ENCODE measurements around the gene DPP3. TPM values are rescaled to one million over a fixed set of nuclear protein-coding genes. Genes with fewer than 3 reads are reported as not detected.

The DPP3 gene
- total and polyA plus RNA-seq, 2 of the 4 experiments (the other 2 are of a cell fraction), result 51.8 to 66.3 TPM

- TF ChIP-seq ELK1 (IDR thresholded peaks at IDR 0.05; ENCODE audit: borderline replicate concordance, low read depth, low read length), result no peak
- TF ChIP-seq RAD21 (IDR thresholded peaks at IDR 0.05; ENCODE audit: low read length), result peak; percentile 59
- no peak for TF ChIP-seq BHLHE40 (IDR thresholded peaks at IDR 0.05; ENCODE audit: low read depth, low read length)
- no peak for TF ChIP-seq MXI1 (IDR thresholded peaks at IDR 0.05; ENCODE audit: borderline replicate concordance, low read depth, low read length)
- TF ChIP-seq POLR2A (IDR thresholded peaks at IDR 0.05; ENCODE audit: low read depth, low read length), result no peak
- no peak for TF ChIP-seq FOS (IDR thresholded peaks at IDR 0.05; ENCODE audit: low read depth, low read length)
Observed at GRCh38 chr11:66478729-66479393, 1.4 kb upstream of the DPP3 start (continued).

Data from IMR-90 (cell line).